NCI-H524 (cell line): ENCODE measurements around the gene PDCL2.
A peak's percentile ranks its signal among the peaks of the same experiment; 100 is the strongest.
"Not testable (repeated sequence)": the region's sequence is repeated elsewhere in the genome, so short reads cannot be mapped to it uniquely, and the experiment has no call there.

Experiments
- DNase-seq, 2 experiments: peaks; one replicate each; lab custom pipeline; 2025; lab: John Stamatoyannopoulos, UW

PDCL2 gene

DNA sequence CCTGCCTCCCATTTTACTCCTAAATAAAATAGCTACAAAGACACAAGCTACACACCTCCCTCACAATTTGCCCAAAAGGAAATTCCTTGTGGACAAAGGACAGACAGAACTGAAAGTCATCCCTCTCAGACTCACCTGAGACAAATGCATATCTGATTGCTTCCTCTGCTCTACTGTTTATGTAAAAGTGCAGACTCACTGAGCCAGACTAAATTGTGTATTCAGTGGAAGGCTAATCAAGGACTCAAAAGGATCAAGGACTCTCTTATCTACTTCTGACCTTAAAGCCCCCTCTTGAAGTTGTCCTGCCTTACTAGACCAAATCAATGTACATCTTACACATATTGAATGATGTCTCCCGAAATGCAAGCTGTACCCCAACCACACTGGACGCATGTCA is 3.9 kb downstream of the PDCL2 start:
- no peak for DNase-seq

DNA sequence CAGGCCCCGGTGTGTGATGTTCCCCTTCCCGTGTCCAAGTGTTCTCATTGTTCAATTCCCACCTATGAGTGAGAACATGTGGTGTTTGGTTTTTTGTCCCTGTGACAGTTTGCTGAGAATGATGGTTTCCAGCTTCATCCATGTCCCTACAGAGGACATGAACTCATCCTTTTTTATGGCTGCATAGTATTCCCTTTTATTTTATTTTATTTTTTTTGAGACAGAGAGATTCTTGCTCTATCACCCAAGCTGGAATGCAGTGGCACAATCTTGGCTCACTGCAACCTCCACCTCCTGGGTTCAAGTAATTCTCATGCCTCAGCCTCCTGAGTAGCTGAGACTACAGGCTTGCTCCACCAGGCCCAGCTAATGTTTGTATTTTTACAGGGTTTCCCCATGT is 9.3 kb downstream of the PDCL2 start:
- not testable (repeated sequence) for DNase-seq

DNA sequence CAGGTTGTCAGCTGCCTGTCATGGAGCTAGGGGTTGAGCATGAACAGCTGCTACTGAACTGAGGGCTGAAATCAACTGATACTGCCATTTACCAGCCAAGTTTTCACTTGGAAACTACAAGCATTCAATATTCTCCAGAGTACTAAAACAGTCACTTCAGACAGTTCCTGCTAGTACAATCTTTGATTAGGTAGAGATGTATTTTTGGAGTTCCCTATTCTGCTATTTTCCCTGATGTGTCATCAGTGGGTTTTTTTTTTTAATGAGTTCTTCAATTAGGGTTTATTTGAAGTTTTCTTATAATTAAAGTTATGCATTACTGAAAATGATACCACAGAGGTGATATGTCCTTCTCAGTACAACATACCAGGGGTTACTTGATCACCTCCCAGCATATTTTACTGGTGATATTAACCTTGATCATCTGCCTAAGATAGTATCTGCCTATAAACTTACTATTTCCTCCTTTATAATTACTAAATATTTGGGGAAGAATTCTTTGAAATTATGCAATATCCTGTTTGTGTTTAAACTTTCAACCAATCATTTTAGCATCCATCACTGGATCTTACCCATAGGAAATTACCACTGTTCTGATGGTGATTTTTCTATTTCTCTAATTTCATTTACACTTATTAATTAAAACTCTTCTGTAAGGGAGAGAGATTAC is 13.6 kb downstream of the PDCL2 start:
- no peak for DNase-seq

- no peak for DNase-seq
These were observed 16.5 kb downstream of the PDCL2 start for GRCh38 chr4:55575513-55575912.

- no peak for DNase-seq
These were observed 17.8 kb downstream of the PDCL2 start for GRCh38 chr4:55574252-55574651.

DNA sequence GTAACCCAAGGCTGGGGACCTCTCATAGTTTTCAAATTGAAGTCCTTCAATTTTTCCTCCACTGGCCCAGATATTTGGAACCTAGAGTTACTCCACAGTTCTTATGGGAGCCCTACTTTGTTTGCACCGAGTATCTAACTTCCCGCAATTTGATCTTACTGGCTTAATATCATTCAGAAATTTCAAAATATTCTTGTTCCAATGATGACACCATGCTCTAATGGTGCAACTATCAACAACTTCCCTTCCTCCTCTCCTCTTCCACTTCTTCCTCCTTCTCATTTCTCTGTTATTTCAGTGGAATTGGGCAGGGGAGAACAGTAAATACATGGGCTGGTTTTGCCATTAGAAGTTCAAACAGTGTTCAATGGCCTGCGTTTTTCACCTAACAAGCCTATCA is 20.2 kb downstream of the PDCL2 start:
- no peak for DNase-seq

DNA sequence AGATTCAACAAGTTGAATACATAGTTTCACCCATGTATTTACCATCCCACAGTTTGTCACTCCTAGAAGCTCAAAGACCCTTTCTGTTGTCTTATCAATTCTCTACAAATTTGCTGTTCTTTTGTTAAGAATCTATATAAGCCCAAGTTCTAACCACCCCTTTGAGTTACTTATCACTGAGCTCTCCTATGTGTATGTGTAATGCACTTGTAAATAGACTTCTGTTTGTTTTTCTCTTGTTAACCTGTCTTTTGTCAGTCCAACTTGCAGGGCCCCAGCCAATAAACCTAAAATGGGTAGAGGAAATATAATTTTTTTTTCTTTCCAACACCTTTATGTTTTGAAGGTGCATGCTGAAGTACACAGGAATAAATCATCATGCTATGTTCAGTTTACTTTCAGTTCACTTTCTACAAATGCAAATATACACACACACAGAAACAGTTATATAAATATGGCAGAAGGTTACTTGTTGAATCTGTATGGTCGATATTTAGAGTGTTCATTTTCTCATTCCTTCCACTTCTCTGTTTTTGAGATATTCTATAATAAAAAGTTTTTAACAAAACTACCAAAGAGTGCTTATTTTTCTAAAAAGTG is 23.0 kb downstream of the PDCL2 start:
- no peak for DNase-seq

- DNase-seq: no peak
These were observed 30.2 kb downstream of the PDCL2 start for GRCh38 chr4:55561889-55562288.

- DNase-seq: no peak
These were observed 31.9 kb downstream of the PDCL2 start for GRCh38 chr4:55560096-55560495.

- DNase-seq: peak in 1 of 2 experiments; percentile 7
These were observed 37.5 kb downstream of the PDCL2 start for GRCh38 chr4:55554453-55555030.

- DNase-seq: peak; percentile 67 to 87
These were observed 38.4 kb downstream of the PDCL2 start for GRCh38 chr4:55553441-55554201.

DNA sequence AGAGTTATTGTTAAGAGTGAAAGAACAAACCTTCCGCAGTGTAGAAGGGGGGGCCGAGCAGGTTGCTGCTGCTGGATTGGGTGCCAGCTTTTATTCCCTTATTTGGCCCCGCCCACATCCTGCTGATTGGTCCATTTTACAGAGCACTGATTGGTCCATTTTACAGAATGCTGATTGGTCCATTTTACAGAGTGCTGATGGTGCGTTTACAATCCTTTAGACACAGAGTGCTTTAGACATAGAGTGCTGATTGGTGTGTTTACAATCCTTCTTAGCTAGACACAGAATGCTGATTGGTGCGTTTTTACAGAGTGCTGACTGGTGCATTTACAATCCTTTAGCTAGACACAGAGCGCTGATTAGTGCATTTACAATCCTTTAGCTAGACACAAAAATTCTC is 40.1 kb downstream of the PDCL2 start:
- DNase-seq: not testable (repeated sequence)

DNA sequence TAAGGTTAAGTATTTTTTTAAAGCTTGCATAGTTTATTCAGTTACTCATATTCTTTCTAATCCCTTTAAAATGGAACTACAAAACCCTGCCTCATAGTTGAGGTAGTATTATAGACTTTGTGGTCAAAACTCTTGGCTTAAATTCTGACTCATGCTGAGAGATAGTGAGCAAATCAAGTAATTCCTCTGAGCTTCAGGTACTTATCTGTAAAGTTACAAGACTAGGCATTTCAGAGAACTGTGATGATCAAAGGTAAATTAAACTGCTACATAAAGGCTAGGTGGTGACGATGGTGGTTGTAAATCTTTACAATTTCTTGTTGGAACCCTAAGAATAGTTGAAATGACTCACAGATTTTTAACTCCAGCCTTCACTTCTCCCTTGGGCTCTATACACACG is 42.2 kb downstream of the PDCL2 start:
- DNase-seq: no peak

GRCh38 chr4:55547918-55548317 is 44.1 kb downstream of the PDCL2 start:
- peak in 1 of 2 experiments; percentile 30 for DNase-seq

GRCh38 chr4:55547466-55547770 is 44.6 kb downstream of the PDCL2 start:
- peak in 1 of 2 experiments; percentile 34 for DNase-seq

DNA sequence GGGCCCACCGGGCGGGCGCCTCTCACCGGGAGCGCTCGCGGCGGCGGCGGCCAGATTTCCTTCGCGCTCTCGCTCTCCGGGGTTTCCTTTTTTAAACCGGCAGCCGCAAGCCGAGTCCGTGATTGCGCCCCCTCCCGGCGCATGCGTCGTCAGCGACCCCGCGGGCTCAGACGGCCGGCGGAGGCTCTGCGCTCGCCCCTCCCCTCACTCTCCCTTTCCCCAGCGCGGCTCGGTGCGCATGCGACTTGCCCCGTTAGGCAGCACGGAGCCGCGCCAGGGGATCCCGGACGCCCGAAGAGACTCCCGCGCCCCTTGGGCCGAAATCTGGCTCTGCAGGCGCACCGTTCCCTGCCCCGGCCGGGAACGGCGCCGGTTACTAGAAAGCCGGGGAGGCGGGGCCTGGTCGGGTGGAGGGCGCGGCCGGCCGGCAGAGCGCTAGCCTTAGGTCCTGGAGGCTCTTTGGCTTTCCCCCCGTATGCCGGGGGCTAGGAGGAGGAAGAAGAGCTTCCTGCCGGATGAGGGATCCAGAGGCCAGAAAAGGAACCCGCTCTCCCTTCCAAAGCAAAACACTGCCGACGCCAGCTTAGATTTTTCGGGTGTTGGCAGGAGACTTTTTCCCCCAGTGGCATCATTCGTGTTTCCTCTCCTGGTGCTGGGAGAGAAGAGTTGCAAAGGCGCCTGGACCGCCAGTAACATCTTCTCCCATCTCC is 45.1 kb downstream of the PDCL2 start, which contains the start of gene CLOCK:
CLOCK (minus strand) TSS at position 154 of the 710 bp plus-strand sequence. CDS start 64,124 bp downstream, outside the sequence.
- peak; percentile 82 to 86 for DNase-seq

GRCh38 chr4:55546506-55546755 is 45.6 kb downstream of the PDCL2 start:
- DNase-seq: no peak

GRCh38 chr4:55545641-55546505 is 46.2 kb downstream of the PDCL2 start:
- DNase-seq: peak; percentile 43 to 76

GRCh38 chr4:55545151-55545550 is 46.9 kb downstream of the PDCL2 start:
- DNase-seq: peak in 1 of 2 experiments; percentile 72

GRCh38 chr4:55543858-55544257 is 48.2 kb downstream of the PDCL2 start:
- DNase-seq: peak in 1 of 2 experiments; percentile 31

DNA sequence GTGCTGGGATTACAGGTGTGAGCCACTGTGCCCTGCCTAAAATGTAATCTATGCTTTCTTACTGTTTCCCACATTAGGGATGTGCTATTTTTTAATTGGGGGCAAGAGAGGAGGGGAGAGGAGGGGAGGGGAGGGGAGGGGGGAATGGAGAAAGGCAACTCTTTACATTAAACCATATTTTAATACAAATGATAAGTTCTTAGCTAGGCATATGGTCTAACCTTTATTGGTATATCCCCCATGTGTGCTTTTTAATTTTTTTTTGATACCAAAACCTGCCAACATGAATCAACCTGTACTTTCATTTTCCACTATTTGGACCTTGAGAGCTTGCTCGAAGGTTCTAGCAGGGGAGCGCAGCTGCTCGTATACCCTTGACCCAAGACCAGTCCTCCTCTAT is 51.8 kb downstream of the PDCL2 start:
- no peak for DNase-seq
